ENCODE data around the gene ENAH.

ENAH gene

DNA sequence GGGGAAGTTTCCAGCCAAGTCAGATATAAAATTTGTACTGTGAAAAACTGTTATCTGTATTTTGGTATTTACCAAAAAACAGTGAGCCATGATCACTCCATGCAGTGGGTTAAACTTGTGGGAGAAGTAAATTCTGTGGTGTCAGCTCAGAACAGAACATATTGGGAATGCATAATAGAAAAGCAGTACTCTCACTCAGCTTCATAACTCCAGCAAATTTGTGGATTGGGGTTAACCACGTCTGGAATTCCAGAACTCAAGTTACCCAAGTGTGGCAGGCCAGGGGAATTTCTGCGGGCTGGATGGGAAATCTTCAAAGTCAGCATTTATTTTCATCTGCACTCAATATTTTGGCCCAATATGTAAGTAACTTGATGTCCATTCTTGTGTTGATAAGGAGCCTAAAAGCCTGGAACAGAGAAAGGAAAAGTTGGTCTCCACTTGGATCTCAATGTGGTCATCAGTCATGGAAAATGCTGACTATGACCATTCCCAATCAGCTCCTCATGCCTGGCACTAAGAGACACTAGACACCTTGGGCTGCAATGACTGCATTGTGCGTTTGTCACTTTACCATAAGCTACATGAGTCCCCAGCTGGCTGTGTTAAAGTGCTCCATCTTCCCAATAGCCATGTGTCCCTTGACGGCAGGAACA lies 39.1 kb upstream of the ENAH start:
- H4K20me1 ChIP-seq (ENCODE audit: insufficient read depth, low read length) = no peaks in the 10 kb centered on the region
- no peak overlapping the region for H3K4me3 ChIP-seq (ENCODE audit: low read depth, low read length, poor library complexity, severe bottlenecking)
- no peaks in the 10 kb centered on the region for H3K4me1 ChIP-seq (ENCODE audit: insufficient read depth, low read length, severe bottlenecking)
- no peak overlapping the region for H3K9ac ChIP-seq (ENCODE audit: low read length)
- no peak overlapping the region for H3K27ac ChIP-seq (ENCODE audit: low read depth, low read length, poor library complexity, severe bottlenecking)
- H3K79me2 ChIP-seq (ENCODE audit: insufficient read depth, low read length) = no peaks in the 10 kb centered on the region
- TF ChIP-seq, protein P1, sequence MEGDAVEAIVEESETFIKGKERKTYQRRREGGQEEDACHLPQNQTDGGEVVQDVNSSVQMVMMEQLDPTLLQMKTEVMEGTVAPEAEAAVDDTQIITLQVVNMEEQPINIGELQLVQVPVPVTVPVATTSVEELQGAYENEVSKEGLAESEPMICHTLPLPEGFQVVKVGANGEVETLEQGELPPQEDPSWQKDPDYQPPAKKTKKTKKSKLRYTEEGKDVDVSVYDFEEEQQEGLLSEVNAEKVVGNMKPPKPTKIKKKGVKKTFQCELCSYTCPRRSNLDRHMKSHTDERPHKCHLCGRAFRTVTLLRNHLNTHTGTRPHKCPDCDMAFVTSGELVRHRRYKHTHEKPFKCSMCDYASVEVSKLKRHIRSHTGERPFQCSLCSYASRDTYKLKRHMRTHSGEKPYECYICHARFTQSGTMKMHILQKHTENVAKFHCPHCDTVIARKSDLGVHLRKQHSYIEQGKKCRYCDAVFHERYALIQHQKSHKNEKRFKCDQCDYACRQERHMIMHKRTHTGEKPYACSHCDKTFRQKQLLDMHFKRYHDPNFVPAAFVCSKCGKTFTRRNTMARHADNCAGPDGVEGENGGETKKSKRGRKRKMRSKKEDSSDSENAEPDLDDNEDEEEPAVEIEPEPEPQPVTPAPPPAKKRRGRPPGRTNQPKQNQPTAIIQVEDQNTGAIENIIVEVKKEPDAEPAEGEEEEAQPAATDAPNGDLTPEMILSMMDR (IDR thresholded peaks at IDR 0.05; ENCODE audit: low read length) = no peak
- no peaks in the 10 kb centered on the region for H3K9me2 ChIP-seq (ENCODE audit: low read depth, low read length)
- no peak overlapping the region for H2AFZ ChIP-seq (ENCODE audit: low read length)
- H3F3A ChIP-seq (ENCODE audit: insufficient read depth, low read length) = no peaks in the 10 kb centered on the region
- H3K9me3 ChIP-seq (ENCODE audit: low read length) = no peaks in the 10 kb centered on the region
- no peaks in the 10 kb centered on the region for H3K36me3 ChIP-seq (ENCODE audit: insufficient read depth, low read length)
- no peak overlapping the region for H3K4me2 ChIP-seq (ENCODE audit: low read length)
- no peaks in the 10 kb centered on the region; the same call in 1 of the 2 replicates for H3K27me3 ChIP-seq (ENCODE audit: insufficient read depth, low read length)

DNA sequence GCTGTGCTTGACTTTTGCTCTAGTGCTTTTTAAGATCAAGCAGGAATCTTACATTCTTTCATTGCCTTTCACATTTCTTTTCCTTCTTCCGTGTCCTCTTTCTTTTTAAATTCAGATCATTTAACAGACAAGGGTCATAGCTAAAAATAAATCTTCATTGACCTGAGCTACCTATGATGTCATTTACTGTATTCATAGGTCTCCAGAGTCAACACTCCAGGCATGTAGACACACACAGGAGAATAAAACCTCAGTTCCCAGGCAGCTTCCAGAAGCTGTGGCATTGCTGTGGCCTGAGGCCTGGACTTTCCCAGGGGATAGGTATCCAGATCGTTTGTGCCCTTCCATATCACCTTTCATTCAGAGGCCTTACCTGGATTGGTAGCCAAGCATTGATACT lies 38.5 kb upstream of the ENAH start:
- TF ChIP-seq, protein P1 (IDR thresholded peaks at IDR 0.05; ENCODE audit: low read length) = no peak
- no peak for TF ChIP-seq EZH2 (IDR thresholded peaks at IDR 0.05; ENCODE audit: borderline replicate concordance, low read length)
- H3K4me1 ChIP-seq (ENCODE audit: insufficient read depth, low read length, severe bottlenecking) = no peaks in the 10 kb centered on the region
- H3K4me3 ChIP-seq (ENCODE audit: low read depth, low read length, poor library complexity, severe bottlenecking) = no peak overlapping the region
- no peaks in the 10 kb centered on the region for H3K9me2 ChIP-seq (ENCODE audit: low read depth, low read length)
- H3K4me2 ChIP-seq (ENCODE audit: low read length) = no peak overlapping the region
- no peaks in the 10 kb centered on the region; the same call in 1 of the 2 replicates for H3K27me3 ChIP-seq (ENCODE audit: insufficient read depth, low read length)
- H3K9me3 ChIP-seq (ENCODE audit: low read length) = no peaks in the 10 kb centered on the region
- H3K36me3 ChIP-seq (ENCODE audit: insufficient read depth, low read length) = no peaks in the 10 kb centered on the region
- no peak overlapping the region for H3K27ac ChIP-seq (ENCODE audit: low read depth, low read length, poor library complexity, severe bottlenecking)
- no peaks in the 10 kb centered on the region for H4K20me1 ChIP-seq (ENCODE audit: insufficient read depth, low read length)
- H2AFZ ChIP-seq (ENCODE audit: low read length) = no peak overlapping the region
- no peaks in the 10 kb centered on the region for H3K79me2 ChIP-seq (ENCODE audit: insufficient read depth, low read length)
- no peak overlapping the region for H3K9ac ChIP-seq (ENCODE audit: low read length)
- no peaks in the 10 kb centered on the region for H3F3A ChIP-seq (ENCODE audit: insufficient read depth, low read length)

DNA sequence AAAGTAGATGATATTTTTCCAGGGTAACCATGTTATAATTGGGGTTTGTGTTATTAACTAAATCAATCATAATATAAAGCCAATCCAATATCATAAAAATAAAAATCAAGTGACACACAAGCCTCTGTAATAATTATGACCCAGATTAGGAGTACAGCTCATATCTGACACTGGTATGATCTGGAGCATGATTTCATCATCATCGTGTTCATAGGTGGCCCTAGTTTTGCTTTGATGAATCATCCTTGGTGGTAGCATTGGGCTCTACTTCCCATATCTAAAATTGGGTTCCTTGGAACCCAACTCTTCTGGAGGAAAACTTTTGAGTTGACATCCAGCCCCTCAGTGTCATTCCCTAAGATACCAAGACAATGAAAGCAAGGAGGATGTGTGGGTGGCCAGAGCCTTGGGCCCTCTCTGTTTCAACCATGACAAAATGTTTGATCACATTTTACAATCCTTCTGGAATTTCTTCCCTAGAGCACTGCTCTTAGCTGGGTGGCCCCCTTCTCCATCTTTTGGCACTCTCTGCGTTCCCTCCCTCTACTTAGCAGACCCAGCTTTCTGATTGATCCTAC lies 37.0 kb upstream of the ENAH start:
- Histone ChIP-seq H3K9me2 (ENCODE audit: low read depth, low read length) (no peaks in the 10 kb centered on the region), H4K20me1 (ENCODE audit: insufficient read depth, low read length) (no peaks in the 10 kb centered on the region), H3K36me3 (ENCODE audit: insufficient read depth, low read length) (no peaks in the 10 kb centered on the region), H3K4me3 (ENCODE audit: low read depth, low read length, poor library complexity, severe bottlenecking) (no peak overlapping the region), H3K9me3 (ENCODE audit: low read length) (no peaks in the 10 kb centered on the region), H3K4me2 (ENCODE audit: low read length) (no peak overlapping the region), H3K9ac (ENCODE audit: low read length) (no peak overlapping the region), H3K27ac (ENCODE audit: low read depth, low read length, poor library complexity, severe bottlenecking) (no peak overlapping the region), H2AFZ (ENCODE audit: low read length) (no peak overlapping the region), H3K79me2 (ENCODE audit: insufficient read depth, low read length) (no peaks in the 10 kb centered on the region), H3F3A (ENCODE audit: insufficient read depth, low read length) (no peaks in the 10 kb centered on the region), H3K27me3 (ENCODE audit: insufficient read depth, low read length) (no peaks in the 10 kb centered on the region; the same call in 1 of the 2 replicates), H3K4me1 (ENCODE audit: insufficient read depth, low read length, severe bottlenecking) (no peaks in the 10 kb centered on the region)
- TF ChIP-seq EZH2 (IDR thresholded peaks at IDR 0.05; ENCODE audit: borderline replicate concordance, low read length) = no peak
- TF ChIP-seq, protein P1 (IDR thresholded peaks at IDR 0.05; ENCODE audit: low read length) = no peak
